Colonic mucosa (tissue), 4 donors: ENCODE results near the gene SLC38A10. TPM values are rescaled to one million over a fixed set of nuclear protein-coding genes. Genes with fewer than 3 reads are reported as not detected.

ENCODE experiments used
- DNase-seq: peaks from one replicate; pipeline ENCODE4 v3.0.0-alpha.2; 2020
- H3K27ac ChIP-seq: fragments of 200-600 bp; one replicate; pipeline ENCODE4 v1.8.0; 2021
- H3K27me3 ChIP-seq: fragments of 200-600 bp; one replicate; pipeline ENCODE4 v1.8.0; 2021
- H3K36me3 ChIP-seq: fragments of 200-600 bp; one replicate; pipeline ENCODE4 v1.8.0; 2021
- H3K4me1 ChIP-seq: fragments of 200-600 bp; one replicate; pipeline ENCODE4 v1.8.0; 2021; ENCODE audit warnings: mild to moderate bottlenecking
- H3K4me3 ChIP-seq: fragments of 200-600 bp; one replicate; pipeline ENCODE4 v1.8.0; 2021
- H3K9ac ChIP-seq, 2 donors: one replicate each; pipeline ENCODE4 v1.7.0; 2013; ENCODE audit warnings: control low read depth in 2 of 2, low read depth in 2 of 2, low read length in 2 of 2
- H3K9me3 ChIP-seq: fragments of 200-600 bp; one replicate; pipeline ENCODE4 v1.8.0; 2021
- CTCF ChIP-seq: fragments of 200-600 bp; IDR thresholded peaks from one replicate; pipeline ENCODE4 v1.8.0; 2022; ENCODE audit warnings: antibody characterized with exemption, mild to moderate bottlenecking
- intact Hi-C: fragments of 100-400 bp; cut with DNase I; formaldehyde crosslinking; loops from one replicate; pipeline ENCODE4 v1.14.1; 2022
- total RNA-seq, 2 donors: library from RNA; stranded (reverse); fragmentation: NEBNext Ultra II Directional in 1 of 2; extraction: Animal tissue kit (Norgen Biotek cat#: 25700) in 1 of 2; gene quantifications; one replicate each; pipeline ENCODE4 v1.2.1, GENCODE V29; 2021
- donor health status: healthy.
- donor health status: DM: no; HTN: no; CAD: no.
- donor health status: DM: no; HTN: no; CAD: no.

The SLC38A10 gene
- total RNA-seq, 2 donors from 2014 or later = 67.5 to 139 TPM

GRCh38 chr17:81287152-81287551, 8.0 kb downstream of the SLC38A10 start:
- TF ChIP-seq CTCF = no peak
- no peak for DNase-seq
- Histone ChIP-seq H3K27ac (no peak overlapping the region), H3K4me3 (no peak overlapping the region), H3K4me1 (peaks cover 4% of the 10 kb centered on the region), H3K9ac (no peak overlapping the region), H3K9me3 (no peaks in the 10 kb centered on the region), H3K27me3 (no peaks in the 10 kb centered on the region), H3K36me3 (peaks cover 13% of the 10 kb centered on the region)
- intact Hi-C loops = no loop called here

- no peak for TF ChIP-seq CTCF
- Histone ChIP-seq H3K27ac (no peak overlapping the region), H3K9me3 (no peaks in the 10 kb centered on the region), H3K9ac (no peak overlapping the region), H3K4me1 (no peaks in the 10 kb centered on the region), H3K36me3 (peaks cover 18% of the 10 kb centered on the region), H3K27me3 (no peaks in the 10 kb centered on the region), H3K4me3 (no peak overlapping the region)
- no peak for DNase-seq
- intact Hi-C loops = no loop called here
Observed at GRCh38 chr17:81286491-81287145, 8.5 kb downstream of the SLC38A10 start.

- no peak overlapping the region for H3K9ac ChIP-seq
- no peak for DNase-seq
- H3K9me3 ChIP-seq = no peaks in the 10 kb centered on the region
- TF ChIP-seq CTCF = no peak
- intact Hi-C loops = no loop called here
- peak overlapping the region; percentile 25 for H3K4me3 ChIP-seq
- H3K36me3 ChIP-seq = peaks cover 18% of the 10 kb centered on the region
- H3K27ac ChIP-seq = peak overlapping the region; percentile 44
- H3K27me3 ChIP-seq = no peaks in the 10 kb centered on the region
- no peaks in the 10 kb centered on the region for H3K4me1 ChIP-seq
Observed at GRCh38 chr17:81285894-81286293, 9.2 kb downstream of the SLC38A10 start.

GRCh38 chr17:81285179-81285878, 9.8 kb downstream of the SLC38A10 start:
- intact Hi-C loops = no loop called here
- Histone ChIP-seq H3K4me3 (peak overlapping the region; percentile 25), H3K9me3 (no peaks in the 10 kb centered on the region), H3K9ac (no peak overlapping the region), H3K36me3 (peaks cover 18% of the 10 kb centered on the region), H3K27me3 (no peaks in the 10 kb centered on the region), H3K27ac (peak overlapping the region; percentile 44), H3K4me1 (no peaks in the 10 kb centered on the region)
- TF ChIP-seq CTCF = no peak
- peak; percentile 50 for DNase-seq

- intact Hi-C loops = no loop called here
- peaks cover 9% of the 10 kb centered on the region for H3K36me3 ChIP-seq
- DNase-seq = no peak
- H3K4me1 ChIP-seq = no peaks in the 10 kb centered on the region
- H3K27ac ChIP-seq = no peak overlapping the region
- no peak overlapping the region for H3K4me3 ChIP-seq
- no peaks in the 10 kb centered on the region for H3K9me3 ChIP-seq
- no peaks in the 10 kb centered on the region for H3K27me3 ChIP-seq
- no peak overlapping the region for H3K9ac ChIP-seq
- TF ChIP-seq CTCF = no peak
Observed at GRCh38 chr17:81282876-81283275, 12.2 kb downstream of the SLC38A10 start.
